Activated CD4-positive, alpha-beta T cell treated with anti-CD3 and anti-CD28 coated beads for 1 hour (primary cell): Measurements from ENCODE around the gene MACROD1.

ENCODE experiments used
- DNase-seq: peaks from one replicate; pipeline ENCODE4 v3.0.0-alpha.2; 2020

MACROD1 gene, protein sequence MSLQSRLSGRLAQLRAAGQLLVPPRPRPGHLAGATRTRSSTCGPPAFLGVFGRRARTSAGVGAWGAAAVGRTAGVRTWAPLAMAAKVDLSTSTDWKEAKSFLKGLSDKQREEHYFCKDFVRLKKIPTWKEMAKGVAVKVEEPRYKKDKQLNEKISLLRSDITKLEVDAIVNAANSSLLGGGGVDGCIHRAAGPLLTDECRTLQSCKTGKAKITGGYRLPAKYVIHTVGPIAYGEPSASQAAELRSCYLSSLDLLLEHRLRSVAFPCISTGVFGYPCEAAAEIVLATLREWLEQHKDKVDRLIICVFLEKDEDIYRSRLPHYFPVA

GRCh38 chr11:64165842-64166635 lies at the start of gene MACROD1:
TSS of gene MACROD1 (minus strand) at chr11:64166113. CDS start at chr11:64165994, 119 bp downstream.
- peak; percentile 70 for DNase-seq

DNA sequence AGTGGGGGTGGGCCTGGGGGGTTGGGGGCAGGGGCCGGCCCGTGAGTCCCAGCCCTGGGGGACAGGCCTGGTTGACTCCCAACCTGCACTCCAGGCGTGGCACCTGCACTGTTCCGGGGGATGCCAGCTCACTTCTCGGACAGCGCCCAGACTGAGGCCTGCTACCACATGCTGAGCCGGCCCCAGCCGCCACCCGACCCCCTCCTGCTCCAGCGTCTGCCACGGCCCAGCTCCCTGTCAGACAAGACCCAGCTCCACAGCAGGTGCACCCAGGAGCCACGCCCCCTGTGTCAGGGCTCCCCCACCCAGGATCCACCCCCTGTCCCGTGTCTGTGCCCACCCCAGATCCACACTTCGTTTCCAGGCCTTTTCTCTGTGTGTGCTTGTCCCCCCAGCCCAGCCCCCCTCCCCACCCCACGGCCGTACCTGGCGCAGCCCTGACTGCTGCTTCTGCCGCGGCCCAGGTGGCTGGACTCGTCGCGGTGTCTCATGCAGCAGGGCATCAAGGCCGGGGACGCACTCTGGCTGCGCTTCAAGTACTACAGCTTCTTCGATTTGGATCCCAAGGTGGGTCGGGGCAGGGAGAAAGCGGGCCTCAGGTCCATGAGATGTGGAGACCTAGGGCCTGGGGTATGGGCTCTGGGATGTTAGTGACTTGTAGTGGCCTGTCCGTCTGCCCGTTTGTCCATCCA lies 45.4 kb upstream of the MACROD1 start:
- DNase-seq = no peak

GRCh38 chr11:64210301-64211020 lies 44.5 kb upstream of the MACROD1 start:
- DNase-seq = no peak

DNA sequence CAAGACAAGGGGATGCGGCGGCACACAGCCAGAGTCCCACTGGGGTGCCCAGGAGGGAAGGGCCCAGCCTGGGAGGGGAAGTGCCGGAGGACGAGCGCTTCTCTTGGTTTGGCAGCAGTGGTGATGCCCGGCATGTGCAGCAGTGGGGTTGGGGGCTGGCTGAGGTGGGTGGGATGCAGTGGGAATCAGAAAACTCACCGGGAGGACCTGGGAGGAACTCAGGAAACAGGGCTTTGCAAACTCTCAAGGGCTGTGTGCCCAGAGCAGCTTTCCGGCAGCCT lies 43.6 kb upstream of the MACROD1 start:
- DNase-seq = no peak

GRCh38 chr11:64208796-64209562 lies 43.1 kb upstream of the MACROD1 start:
- DNase-seq = no peak

GRCh38 chr11:64208086-64208795 lies 42.3 kb upstream of the MACROD1 start:
- no peak for DNase-seq

DNA sequence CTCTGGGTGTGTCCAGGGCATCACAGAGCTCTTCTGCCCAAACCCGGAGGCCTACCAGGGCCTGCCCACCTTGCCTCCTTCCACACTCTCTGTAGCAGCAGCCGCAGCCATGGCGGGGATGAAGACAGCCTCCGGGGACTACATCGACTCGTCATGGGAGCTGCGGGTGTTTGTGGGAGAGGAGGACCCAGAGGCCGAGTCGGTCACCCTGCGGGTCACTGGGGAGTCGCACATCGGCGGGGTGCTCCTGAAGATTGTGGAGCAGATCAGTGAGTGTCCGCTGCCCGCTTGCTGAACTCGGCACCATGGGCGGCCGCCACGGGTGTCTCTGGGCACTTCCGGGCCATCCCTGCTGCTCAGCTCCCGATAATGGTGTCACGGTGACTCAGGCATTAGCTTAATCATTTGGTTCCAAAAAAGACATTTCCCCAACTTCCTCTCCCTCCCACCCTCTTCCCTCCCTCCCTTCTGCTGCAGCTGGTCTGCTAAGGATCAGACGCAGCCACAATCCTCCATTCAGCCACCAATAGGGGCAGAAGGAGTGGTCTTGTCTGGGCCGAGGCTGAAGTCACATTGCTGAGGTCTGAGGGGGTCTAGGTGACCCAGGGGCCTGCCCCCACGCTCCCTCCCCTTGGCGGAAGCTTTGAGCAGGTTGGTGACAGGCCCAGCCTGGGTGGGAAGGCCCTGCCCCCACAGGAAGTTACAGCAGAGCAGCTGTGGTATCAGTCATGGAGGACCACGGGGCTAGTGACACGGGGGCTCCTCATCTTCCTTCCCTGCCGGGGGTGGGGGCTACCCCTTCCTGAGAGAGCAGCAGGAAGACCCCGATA lies 41.6 kb upstream of the MACROD1 start:
- DNase-seq = peak; percentile 56

DNA sequence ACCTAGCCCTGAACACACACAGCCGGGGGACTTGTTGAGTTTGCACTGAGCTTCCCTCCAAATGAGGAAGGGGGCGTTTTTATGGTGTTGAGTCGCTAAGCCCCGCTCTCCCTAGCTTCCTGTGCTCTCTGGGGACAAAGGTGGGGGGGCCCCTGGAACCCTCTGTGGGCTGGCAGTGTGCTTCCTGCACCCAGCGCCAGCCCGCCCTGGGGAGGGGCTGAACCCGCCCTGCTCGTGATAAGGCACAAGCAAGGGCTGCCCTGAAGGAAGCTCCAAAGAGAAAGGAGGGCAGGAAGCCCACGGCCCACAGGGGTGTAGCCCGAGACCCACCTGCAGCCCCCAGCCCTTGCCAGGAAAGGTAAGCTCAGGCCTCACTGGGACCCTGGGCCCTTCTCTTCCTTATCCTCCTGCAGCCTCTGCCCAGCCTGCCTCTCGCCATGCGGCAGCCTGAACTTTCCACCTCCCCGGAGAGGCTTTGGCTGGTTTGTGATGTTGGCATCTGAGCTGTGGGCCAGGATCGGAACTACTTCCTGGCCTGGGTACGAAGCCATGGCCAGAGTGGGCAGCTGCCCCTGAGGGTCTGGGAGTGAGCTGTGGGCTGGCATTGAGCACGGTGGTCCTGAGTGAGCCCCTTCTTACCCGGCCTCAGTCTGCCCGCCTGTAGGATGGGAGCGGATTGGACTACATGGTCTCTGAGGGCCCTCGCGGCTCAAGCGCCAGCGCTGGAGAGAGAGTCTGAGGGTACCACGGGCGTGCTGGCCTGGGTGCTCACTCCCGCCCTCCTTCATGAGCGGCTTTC lies 40.7 kb upstream of the MACROD1 start, which contains the start of gene FERMT3:
FERMT3 (plus strand) TSS at position 265 of the 799 bp plus-strand sequence. CDS start 644 bp downstream, outside the sequence.
- DNase-seq = peak; percentile 56

DNA sequence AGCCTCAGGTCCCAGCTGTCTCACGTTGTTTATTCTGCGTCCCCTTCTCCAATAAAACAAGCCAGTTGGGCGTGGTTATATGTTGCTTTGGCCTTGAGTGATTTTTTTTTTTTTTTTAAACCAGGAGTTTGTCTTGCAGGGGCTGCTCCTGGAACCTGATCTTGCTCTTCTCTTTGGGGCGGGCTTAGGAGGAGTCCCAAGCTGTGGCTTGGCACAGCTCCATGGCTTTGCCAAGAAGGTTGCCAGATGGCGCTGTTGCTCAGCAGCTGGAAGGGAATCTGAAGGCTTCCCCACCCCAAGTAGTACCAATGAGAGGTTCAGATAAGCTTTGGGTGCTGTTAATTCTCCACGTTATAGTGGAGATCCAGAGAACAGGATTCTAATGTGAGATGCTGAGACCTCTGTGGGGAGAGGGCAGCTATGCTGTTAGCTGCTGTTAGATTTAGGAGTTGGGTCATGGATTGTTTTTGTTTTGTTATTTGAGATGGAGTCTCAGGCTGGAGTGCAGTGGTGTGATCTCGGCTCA lies 38.6 kb upstream of the MACROD1 start:
- DNase-seq = peak; percentile 79

DNA sequence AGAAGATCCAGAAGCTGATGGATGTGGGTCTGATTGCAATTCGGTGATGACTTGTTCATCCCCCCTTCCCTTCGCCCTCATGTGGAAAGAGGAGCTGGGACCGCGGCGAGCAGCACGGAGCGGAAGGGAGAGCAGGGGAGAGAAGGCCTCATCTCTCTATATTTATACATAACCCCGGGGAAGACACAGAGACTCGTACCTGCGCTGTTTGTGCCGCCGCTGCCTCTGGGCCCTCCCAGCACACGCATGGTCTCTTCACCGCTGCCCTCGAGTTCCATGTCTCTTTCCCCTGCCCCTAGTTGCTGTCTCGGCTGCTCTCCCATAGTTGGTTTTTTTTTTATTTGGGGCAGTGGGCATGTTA lies 38.1 kb upstream of the MACROD1 start:
- no peak for DNase-seq

GRCh38 chr11:64203421-64204079 lies 37.6 kb upstream of the MACROD1 start:
- no peak for DNase-seq

DNA sequence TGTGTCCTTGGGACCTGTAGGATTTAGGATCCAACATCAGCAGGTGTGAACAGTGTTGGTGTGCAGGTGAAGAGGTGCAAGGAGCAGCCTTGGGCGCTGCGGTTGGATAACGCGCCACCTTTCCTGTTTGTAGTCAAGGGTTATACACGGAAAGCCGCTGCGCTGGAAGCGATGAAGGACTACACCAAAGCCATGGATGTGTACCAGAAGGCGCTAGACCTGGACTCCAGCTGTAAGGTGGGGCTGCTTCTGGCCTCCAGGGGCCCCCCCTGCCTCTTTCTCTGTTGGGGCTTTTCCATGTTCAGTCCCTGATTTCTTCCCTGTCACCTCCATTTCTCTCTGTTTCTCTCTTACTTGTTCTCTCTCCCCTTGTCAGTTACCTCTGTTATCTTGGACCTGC lies 37.1 kb upstream of the MACROD1 start:
- no peak for DNase-seq

DNA sequence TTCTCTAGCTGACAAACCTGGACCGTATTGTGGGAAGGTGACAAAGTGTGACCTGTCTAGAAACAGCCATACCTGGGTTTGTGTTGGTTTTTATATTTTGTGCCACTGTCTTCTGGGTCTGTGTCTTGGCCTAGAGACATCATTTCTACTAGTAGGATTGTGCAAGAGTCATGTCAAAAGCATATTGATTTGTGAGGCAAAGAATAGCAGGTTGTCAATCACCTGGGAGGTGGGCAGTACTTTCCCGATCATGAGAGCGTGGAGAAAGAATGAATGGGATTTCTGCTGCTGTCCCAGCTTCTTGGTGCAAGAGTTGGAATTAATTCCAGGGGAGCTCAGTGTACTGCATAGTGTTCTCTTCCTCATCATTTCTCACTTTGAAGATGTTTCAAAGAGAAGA lies 35.6 kb upstream of the MACROD1 start:
- no peak for DNase-seq

DNA sequence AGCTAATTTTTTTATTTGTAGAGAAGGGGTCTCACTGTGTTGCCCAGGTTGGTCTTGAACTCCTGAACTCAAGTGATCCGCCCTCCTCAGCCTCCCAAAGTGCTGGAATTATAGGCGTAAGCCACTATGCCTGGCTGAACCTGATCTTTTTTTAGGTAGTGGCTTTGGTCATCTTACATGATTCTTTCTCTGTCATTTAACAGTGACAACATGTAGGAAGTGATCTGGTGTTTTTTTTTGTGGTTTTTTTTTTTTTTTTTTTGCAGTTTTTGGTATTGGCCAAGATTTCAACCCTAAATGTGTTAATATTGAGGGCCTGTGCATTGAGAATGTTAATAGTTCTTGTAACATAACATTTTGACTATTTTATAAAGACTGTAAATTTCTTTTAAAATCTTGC lies 32.6 kb upstream of the MACROD1 start:
- no peak for DNase-seq

GRCh38 chr11:64196626-64197025 lies 30.7 kb upstream of the MACROD1 start:
- DNase-seq = no peak

DNA sequence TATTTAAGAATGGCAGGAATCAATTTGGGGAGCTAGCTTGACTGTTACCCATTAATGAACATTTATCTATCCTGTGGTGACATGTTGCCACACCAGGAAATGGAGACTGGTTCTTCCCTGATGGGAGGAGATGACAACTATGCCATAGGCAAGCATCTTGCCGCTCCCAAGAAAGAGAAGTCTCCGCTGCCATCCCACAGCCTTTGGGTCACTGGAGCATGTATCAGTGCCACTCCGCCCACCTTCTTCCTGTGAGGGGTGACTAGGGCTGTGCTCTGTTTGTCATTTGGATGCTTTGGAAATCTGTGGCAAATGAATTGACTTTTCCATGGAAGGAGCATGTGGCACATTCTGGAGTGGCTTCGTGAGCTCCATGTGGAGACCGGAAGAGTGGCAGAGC lies 26.5 kb upstream of the MACROD1 start:
- DNase-seq = no peak

- DNase-seq = no peak
These were observed 20.7 kb upstream of the MACROD1 start for GRCh38 chr11:64186492-64187165.

DNA sequence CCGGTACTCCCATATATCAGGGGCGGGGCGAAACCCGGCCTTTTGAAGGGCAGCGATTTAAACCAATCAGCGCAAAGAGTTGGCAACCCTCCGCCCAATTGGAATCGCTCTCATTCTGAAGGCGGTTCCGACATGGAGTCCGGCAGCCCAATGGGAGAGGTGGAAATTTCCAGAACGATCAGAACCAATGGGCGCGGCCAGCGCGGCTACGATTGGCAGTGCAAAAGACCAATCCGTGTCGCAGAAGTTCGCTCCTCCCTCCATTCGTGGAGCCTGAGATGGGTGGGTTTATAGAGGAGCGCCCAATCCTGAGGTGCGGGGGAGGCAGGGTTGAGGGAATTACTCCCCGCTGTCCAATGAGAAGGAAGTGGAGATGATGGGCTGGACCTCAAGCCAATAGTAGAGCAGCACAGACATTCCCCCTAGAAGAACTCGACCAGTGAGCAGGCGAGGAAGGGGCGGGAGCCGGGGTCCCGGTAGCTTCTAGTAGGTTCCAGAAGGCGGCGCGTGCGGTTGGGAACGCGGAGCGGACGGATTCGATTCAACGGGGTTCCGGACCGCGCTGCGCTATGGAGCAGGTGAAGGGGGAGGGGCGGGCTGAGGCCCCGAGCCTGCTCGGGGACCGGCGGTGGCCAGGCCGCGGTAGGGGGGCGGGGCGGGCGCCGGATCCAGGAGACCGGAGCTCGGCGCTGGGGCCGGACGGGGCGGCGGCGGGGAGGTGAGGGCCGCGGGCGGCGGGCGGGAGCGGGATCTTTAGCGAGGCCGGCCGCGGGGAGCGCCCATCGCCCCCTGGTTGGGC lies 20.0 kb upstream of the MACROD1 start, which contains the start of gene STIP1:
STIP1 (plus strand) TSS at position 479 of the 799 bp plus-strand sequence; CDS start at position 570, 91 bp downstream.
- peak; percentile 98 for DNase-seq
